GM12878 (cell line): Measurements from ENCODE around the gene KRT33A.

ENCODE experiments used
- BHLHE40 ChIP-seq, 2 experiments: fragments of 450-650 bp in 1 of 2; IDR thresholded peaks; 2 replicates each; pipeline ENCODE4 v1.6.1; 2011 to 2017; ENCODE audit warnings: low read depth in 2 of 2, borderline replicate concordance in 1 of 2, improper control_type of control experiment in 1 of 2, low read length in 1 of 2, mild to moderate bottlenecking in 1 of 2
- BRCA1 ChIP-seq: IDR thresholded peaks from 2 replicates; pipeline ENCODE4 v1.6.1; 2011; ENCODE audit warnings: low read depth, low read length, improper control_type of control experiment
- EP300 ChIP-seq, 2 experiments: fragments of 150-350 bp in 1 of 2; IDR thresholded peaks; 2 replicates each; pipeline ENCODE4 v1.6.1; 2011 to 2012; ENCODE audit warnings: low read depth in 2 of 2, low read length in 2 of 2, borderline replicate concordance in 1 of 2, improper control_type of control experiment in 1 of 2, inconsistent platforms in 1 of 2; ENCODE audit not compliant: control insufficient read depth in 1 of 2
- EZH2 ChIP-seq: IDR thresholded peaks from 2 replicates; pipeline ENCODE4 v1.6.1; 2012; ENCODE audit warnings: low read depth, mild to moderate bottlenecking, control low read depth, inconsistent platforms, low read length, borderline replicate concordance; ENCODE audit not compliant: control insufficient read depth
- POLR2AphosphoS5 ChIP-seq: IDR thresholded peaks from 2 replicates; pipeline ENCODE4 v1.6.1; 2011; ENCODE audit warnings: mild to moderate bottlenecking, low read length, inconsistent platforms
- SP1 ChIP-seq: IDR thresholded peaks from one replicate; pipeline ENCODE4 v1.6.1; 2011; ENCODE audit warnings: low read depth, low read length
- TF ChIP-seq, protein P1 (sequence below): IDR thresholded peaks from 2 replicates; pipeline ENCODE4 v1.6.1; 2011; ENCODE audit warnings: low read depth, mild to moderate bottlenecking, low read length, moderate library complexity, borderline replicate concordance; ENCODE audit errors: extremely low read depth
- TF ChIP-seq, protein P2 (sequence below), 3 experiments: IDR thresholded peaks in 2 of 3; conservative IDR thresholded peaks in 1 of 3; 2 replicates each; pipeline ENCODE4 v1.5.1; 2011; ENCODE audit warnings: low read depth in 3 of 3, low read length in 3 of 3, mild to moderate bottlenecking in 3 of 3, control low read depth in 2 of 3, moderate library complexity in 2 of 3, inconsistent platforms in 1 of 3, mixed read lengths in 1 of 3; ENCODE audit not compliant: control insufficient read depth in 2 of 3, insufficient read depth in 1 of 3; ENCODE audit errors: extremely low read depth in 1 of 3
- TF ChIP-seq, protein P3 (sequence below): IDR thresholded peaks from 2 replicates; pipeline ENCODE4 v1.6.1; 2011; ENCODE audit warnings: low read depth, low read length, improper control_type of control experiment, borderline replicate concordance

DNA sequence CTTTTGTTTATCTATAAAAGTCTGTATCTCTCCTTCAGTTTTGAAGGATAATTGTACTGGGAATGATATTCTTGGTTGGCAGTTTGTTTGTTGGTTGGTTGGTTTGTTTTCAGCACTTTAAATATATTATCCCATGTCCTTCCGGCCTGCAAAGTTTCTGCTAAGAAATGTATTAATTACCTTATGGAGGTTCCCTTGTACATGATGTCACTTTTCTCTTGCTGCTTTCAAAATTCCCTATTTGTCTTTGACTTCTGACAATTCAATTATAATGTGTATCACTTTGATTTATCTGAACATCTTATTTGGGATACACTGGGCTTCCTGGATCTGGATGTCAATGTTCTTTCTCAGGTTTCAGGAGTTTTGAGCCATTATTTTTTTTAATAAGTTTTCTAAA lies 35.6 kb upstream of the KRT33A start:
- TF ChIP-seq EP300 (IDR thresholded peaks at IDR 0.05; ENCODE audit: borderline replicate concordance in 1 of 2, control insufficient read depth in 1 of 2, low read depth in 2 of 2, low read length in 2 of 2), result no peak
- no peak for TF ChIP-seq BRCA1
- TF ChIP-seq SP1, result no peak
- TF ChIP-seq EZH2, result no peak
- TF ChIP-seq, protein P1, sequence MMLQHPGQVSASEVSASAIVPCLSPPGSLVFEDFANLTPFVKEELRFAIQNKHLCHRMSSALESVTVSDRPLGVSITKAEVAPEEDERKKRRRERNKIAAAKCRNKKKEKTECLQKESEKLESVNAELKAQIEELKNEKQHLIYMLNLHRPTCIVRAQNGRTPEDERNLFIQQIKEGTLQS, result no peak
- TF ChIP-seq, protein P2, sequence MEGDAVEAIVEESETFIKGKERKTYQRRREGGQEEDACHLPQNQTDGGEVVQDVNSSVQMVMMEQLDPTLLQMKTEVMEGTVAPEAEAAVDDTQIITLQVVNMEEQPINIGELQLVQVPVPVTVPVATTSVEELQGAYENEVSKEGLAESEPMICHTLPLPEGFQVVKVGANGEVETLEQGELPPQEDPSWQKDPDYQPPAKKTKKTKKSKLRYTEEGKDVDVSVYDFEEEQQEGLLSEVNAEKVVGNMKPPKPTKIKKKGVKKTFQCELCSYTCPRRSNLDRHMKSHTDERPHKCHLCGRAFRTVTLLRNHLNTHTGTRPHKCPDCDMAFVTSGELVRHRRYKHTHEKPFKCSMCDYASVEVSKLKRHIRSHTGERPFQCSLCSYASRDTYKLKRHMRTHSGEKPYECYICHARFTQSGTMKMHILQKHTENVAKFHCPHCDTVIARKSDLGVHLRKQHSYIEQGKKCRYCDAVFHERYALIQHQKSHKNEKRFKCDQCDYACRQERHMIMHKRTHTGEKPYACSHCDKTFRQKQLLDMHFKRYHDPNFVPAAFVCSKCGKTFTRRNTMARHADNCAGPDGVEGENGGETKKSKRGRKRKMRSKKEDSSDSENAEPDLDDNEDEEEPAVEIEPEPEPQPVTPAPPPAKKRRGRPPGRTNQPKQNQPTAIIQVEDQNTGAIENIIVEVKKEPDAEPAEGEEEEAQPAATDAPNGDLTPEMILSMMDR (IDR thresholded peaks at IDR 0.05 in 2 of 3, conservative IDR thresholded peaks at IDR 0.05 in 1 of 3; ENCODE audit: control insufficient read depth in 2 of 3, extremely low read depth in 1 of 3, insufficient read depth in 1 of 3, low read depth in 3 of 3, low read length in 3 of 3), result no peak
- TF ChIP-seq, protein P3, sequence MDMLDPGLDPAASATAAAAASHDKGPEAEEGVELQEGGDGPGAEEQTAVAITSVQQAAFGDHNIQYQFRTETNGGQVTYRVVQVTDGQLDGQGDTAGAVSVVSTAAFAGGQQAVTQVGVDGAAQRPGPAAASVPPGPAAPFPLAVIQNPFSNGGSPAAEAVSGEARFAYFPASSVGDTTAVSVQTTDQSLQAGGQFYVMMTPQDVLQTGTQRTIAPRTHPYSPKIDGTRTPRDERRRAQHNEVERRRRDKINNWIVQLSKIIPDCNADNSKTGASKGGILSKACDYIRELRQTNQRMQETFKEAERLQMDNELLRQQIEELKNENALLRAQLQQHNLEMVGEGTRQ, result no peak
- TF ChIP-seq POLR2AphosphoS5, result no peak
- no peak for TF ChIP-seq BHLHE40 (IDR thresholded peaks at IDR 0.05; ENCODE audit: borderline replicate concordance in 1 of 2, low read depth in 2 of 2, low read length in 1 of 2)
